Astrocyte of the spinal cord (primary cell): ENCODE results near the gene ZNF71.

Experiments used
- DNase-seq: peaks from one replicate; pipeline ENCODE4 v3.0.0; 2011; ENCODE audit warnings: low read depth, low spot score
- H3K4me3 ChIP-seq: 2 replicates; pipeline ENCODE4 v1.5.1; 2011; ENCODE audit warnings: low read depth, mild to moderate bottlenecking, low read length, moderate library complexity
- CTCF ChIP-seq: IDR thresholded peaks from 2 replicates; pipeline ENCODE4 v1.5.1; 2012; ENCODE audit warnings: low read depth, mild to moderate bottlenecking, low read length, inconsistent platforms
- in situ Hi-C: cut with HindIII; loops from 2 replicates; pipeline ENCODE4 v1.10.0; 2017; ENCODE audit warnings: low sequenced_read_pairs

The ZNF71 gene

GRCh38 chr19:56572589-56572988 is 22.5 kb upstream of the ZNF71 start:
- H3K4me3 ChIP-seq: no peak overlapping the region
- no peak for DNase-seq
- in situ Hi-C loops: no loop called here
- no peak for TF ChIP-seq CTCF

DNA sequence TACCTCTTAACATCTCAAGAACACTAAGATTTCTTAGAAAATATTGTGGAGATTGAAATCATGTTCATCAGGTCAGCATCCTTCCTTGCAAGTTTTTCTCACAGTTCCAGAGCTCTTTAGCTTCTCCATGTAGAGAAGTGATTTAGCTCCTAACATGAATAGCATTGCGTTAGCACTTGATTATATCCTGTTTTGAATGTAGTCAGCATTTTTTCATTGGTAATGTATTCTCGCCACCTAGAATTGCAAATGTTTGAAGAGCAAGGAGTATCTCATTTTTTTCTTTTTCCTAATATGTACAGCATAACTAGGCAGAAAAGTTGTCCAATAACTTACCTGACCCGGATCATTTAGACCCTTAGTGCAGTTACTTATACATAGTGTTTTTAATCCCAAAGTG is 21.2 kb upstream of the ZNF71 start:
- H3K4me3 ChIP-seq: no peak overlapping the region
- in situ Hi-C loops: no loop called here

DNA sequence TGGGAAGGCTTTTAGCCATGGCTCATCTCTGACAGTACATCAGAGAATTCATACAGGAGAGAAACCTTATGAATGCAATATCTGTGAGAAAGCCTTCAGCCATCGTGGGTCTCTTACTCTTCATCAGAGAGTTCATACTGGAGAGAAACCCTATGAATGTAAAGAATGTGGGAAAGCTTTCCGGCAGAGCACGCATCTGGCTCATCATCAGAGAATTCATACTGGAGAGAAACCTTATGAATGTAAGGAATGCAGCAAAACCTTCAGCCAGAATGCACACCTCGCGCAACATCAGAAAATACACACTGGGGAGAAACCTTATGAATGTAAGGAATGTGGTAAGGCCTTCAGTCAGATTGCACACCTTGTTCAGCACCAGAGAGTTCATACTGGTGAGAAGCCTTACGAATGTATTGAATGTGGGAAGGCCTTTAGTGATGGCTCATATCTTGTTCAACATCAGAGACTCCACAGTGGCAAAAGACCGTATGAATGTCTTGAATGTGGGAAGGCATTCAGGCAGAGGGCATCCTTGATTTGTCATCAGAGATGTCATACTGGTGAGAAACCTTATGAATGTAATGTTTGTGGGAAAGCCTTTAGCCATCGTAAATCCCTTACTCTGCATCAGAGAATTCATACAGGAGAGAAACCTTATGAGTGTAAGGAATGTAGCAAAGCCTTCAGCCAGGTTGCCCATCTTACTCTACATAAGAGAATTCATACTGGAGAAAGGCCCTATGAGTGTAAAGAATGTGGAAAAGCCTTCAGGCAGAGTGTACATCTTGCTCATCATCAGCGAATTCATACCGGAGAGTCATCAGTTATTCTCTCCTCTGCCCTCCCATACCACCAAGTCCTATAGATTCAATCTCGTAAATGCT is 17.1 kb upstream of the ZNF71 start:
- in situ Hi-C loops: no loop called here
- no peak for DNase-seq
- no peak for TF ChIP-seq CTCF
- H3K4me3 ChIP-seq: no peak overlapping the region

More for the DNA sequence above, 21.2 kb upstream of the ZNF71 start:
- no peak for DNase-seq
- TF ChIP-seq CTCF: no peak

- DNase-seq: no peak
- peak overlapping the region; percentile 93 for H3K4me3 ChIP-seq
- no peak for TF ChIP-seq CTCF
- in situ Hi-C loops: no loop called here
These were observed 688 bp upstream of the ZNF71 start for GRCh38 chr19:56594446-56594782.

- in situ Hi-C loops: no loop called here
- DNase-seq: no peak
- no peak for TF ChIP-seq CTCF
- peak overlapping the region; percentile 93 for H3K4me3 ChIP-seq
These were observed 422 bp downstream of the ZNF71 start for GRCh38 chr19:56595548-56595899.

GRCh38 chr19:56596676-56597075 is 1.6 kb downstream of the ZNF71 start:
- no peak for TF ChIP-seq CTCF
- in situ Hi-C loops: no loop called here
- no peak for DNase-seq
- H3K4me3 ChIP-seq: no peak overlapping the region

DNA sequence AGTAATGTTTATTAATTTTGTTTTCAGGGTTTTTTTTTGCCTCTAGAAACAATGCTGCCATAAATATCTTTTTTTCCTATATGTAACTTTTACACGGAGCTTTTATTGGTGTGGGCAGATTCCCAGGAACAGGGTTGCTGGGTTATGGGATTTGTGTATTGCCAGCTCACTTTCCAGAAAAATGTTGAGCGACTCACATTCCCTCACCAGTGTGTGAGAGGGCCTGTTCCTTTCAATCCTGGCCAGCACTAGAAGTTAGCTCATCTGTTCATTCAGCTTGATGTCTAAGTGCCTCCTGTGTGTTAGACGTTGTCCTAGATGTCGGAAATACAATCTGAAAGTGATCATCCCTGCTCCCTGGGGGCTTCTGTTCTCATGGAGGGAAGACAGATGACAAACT is 2.6 kb downstream of the ZNF71 start:
- in situ Hi-C loops: no loop called here
- TF ChIP-seq CTCF: no peak
- DNase-seq: peak; percentile 23
- H3K4me3 ChIP-seq: no peak overlapping the region
